Esophagus squamous epithelium (tissue), 4 donors: ENCODE results near the gene CDH13.

ENCODE experiments used
- POLR2A ChIP-seq, 4 donors: fragments of 450-650 bp; IDR thresholded peaks; one replicate each; pipeline ENCODE4 v1.6.1; 2017; ENCODE audit warnings: antibody characterized with exemption in 4 of 4, mild to moderate bottlenecking in 4 of 4, moderate library complexity in 3 of 4
- TF ChIP-seq, protein P1 (sequence below), 6 experiments: fragments of 450-650 bp in 4 of 6; fragments of 200-600 bp in 2 of 6; sonication (generic) in 2 of 6; IDR thresholded peaks; one replicate each; pipeline ENCODE4 v1.5.1; 2016 to 2019; ENCODE audit warnings: antibody characterized with exemption in 6 of 6, mild to moderate bottlenecking in 4 of 6, moderate library complexity in 4 of 6

DNA sequence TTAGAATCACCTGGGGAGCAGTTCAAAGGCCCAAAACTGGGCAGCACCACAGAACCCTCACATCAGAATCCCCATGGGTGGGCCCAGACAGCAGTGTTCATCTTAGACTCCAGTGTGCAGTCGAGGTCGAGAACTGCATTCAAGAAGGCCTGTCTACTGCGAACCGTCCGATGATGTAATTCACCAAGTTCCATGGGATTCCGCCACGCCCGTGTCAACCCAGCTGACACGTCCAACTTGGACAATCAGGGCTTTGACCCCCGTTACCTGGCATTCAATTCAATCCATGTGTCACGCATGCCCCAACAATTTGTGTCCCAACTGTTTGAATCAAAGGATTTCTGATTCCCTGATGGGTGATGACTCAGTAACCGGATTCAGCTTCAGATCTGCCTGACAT, 1190.3 kb downstream of the CDH13 start:
- TF ChIP-seq, protein P1, sequence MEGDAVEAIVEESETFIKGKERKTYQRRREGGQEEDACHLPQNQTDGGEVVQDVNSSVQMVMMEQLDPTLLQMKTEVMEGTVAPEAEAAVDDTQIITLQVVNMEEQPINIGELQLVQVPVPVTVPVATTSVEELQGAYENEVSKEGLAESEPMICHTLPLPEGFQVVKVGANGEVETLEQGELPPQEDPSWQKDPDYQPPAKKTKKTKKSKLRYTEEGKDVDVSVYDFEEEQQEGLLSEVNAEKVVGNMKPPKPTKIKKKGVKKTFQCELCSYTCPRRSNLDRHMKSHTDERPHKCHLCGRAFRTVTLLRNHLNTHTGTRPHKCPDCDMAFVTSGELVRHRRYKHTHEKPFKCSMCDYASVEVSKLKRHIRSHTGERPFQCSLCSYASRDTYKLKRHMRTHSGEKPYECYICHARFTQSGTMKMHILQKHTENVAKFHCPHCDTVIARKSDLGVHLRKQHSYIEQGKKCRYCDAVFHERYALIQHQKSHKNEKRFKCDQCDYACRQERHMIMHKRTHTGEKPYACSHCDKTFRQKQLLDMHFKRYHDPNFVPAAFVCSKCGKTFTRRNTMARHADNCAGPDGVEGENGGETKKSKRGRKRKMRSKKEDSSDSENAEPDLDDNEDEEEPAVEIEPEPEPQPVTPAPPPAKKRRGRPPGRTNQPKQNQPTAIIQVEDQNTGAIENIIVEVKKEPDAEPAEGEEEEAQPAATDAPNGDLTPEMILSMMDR (IDR thresholded peaks at IDR 0.05), result no peak
- no peak for TF ChIP-seq POLR2A (IDR thresholded peaks at IDR 0.05)
